SK-N-MC (cell line): ENCODE results near the gene PRKD1.

ENCODE experiments used
- EZH2 ChIP-seq: fragments of 200-600 bp; sonication (generic); IDR thresholded peaks from one replicate; pipeline ENCODE4 v1.6.1; 2017; ENCODE audit warnings: antibody characterized with exemption
- POLR2AphosphoS5 ChIP-seq: IDR thresholded peaks from 2 replicates; pipeline ENCODE4 v1.6.1; 2012; ENCODE audit warnings: mild to moderate bottlenecking, low read depth, low read length, borderline replicate concordance

DNA sequence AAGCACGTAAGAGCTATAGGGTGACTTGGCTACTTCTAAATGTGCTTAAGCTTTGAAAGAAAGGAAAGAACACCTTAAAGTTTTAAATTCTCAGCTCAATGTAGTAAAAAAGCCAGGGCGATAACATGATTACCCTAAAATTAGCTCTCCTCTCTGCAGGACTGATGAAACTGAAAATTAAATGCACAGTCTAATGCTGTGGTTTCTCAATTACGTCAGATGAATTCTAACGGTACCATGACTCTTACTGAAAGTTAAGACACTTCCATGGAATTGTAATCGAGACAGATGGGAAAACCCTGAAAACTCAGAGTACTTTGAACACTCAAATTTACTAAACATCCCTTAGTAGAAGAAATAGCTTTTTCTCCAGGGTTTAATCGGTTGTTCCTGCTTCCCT lies 25.9 kb upstream of the PRKD1 start:
- TF ChIP-seq POLR2AphosphoS5 = no peak
- no peak for TF ChIP-seq EZH2
